Vagina (tissue), 2 donors: Measurements from ENCODE around the gene MYLK4. TPM values are rescaled to one million over a fixed set of nuclear protein-coding genes. Genes with fewer than 3 reads are reported as not detected.
A peak's percentile ranks its signal among the peaks of the same experiment; 100 is the strongest.

Experiments
- DNase-seq, 2 donors: peaks; one replicate each; pipeline ENCODE4 v3.0.0-alpha.2; 2017; ENCODE audit errors: extremely low spot score in 2 of 2
- H3K27ac ChIP-seq: fragments of 200-600 bp; sonication (generic); one replicate; pipeline ENCODE4 v1.5.1; 2019
- H3K27me3 ChIP-seq: fragments of 200-600 bp; sonication (generic); one replicate; pipeline ENCODE4 v1.5.1; 2019
- H3K36me3 ChIP-seq, 2 donors: fragments of 200-600 bp; sonication (generic); one replicate each; pipeline ENCODE4 v1.5.1; 2017 to 2019
- H3K4me1 ChIP-seq: fragments of 200-600 bp; sonication (generic); one replicate; pipeline ENCODE4 v1.5.1; 2019
- H3K4me3 ChIP-seq, 2 donors: fragments of 200-600 bp; sonication (generic); 1 replicate in 1 of 2; 2 replicates in 1 of 2; pipeline ENCODE4 v1.5.1; 2016 to 2019
- H3K9me3 ChIP-seq: fragments of 200-600 bp; sonication (generic); one replicate; pipeline ENCODE4 v1.5.1; 2019
- CTCF ChIP-seq, 3 experiments: fragments of 450-650 bp in 2 of 3; fragments of 200-600 bp in 1 of 3; sonication (generic) in 1 of 3; IDR thresholded peaks; one replicate each; pipeline ENCODE4 v1.5.1; 2017 to 2019; ENCODE audit warnings: antibody characterized with exemption in 3 of 3, mild to moderate bottlenecking in 2 of 3, moderate library complexity in 2 of 3
- POLR2A ChIP-seq, 2 donors: fragments of 450-650 bp; IDR thresholded peaks; one replicate each; pipeline ENCODE4 v1.6.1; 2017; ENCODE audit warnings: antibody characterized with exemption in 2 of 2, mild to moderate bottlenecking in 2 of 2, moderate library complexity in 2 of 2
- POLR2AphosphoS5 ChIP-seq, 2 donors: sonication (generic); formaldehyde crosslinking; IDR thresholded peaks; one replicate each; pipeline ENCODE4 v1.9.0; 2017; ENCODE audit warnings: antibody characterized with exemption in 2 of 2, mild to moderate bottlenecking in 2 of 2, low read depth in 1 of 2; ENCODE audit not compliant: insufficient read depth in 1 of 2
- intact Hi-C: fragments of 100-400 bp; cut with DNase I; formaldehyde crosslinking; loops from one replicate; pipeline ENCODE4 v1.15.1; 2023
- total RNA-seq: library from RNA; depleted of rRNA; stranded (reverse); fragments of >200 nt; gene quantifications from one replicate; pipeline ENCODE4 v1.2.3, GENCODE V29; 2016

The MYLK4 gene
- total RNA-seq, 1 donor from 2014 or later: 0.74 TPM

- peaks cover 0 to 34% of the 10 kb centered on the region in 2 donors for H3K36me3 ChIP-seq
These were observed 31.1 kb upstream of the MYLK4 start for GRCh38 chr6:2781685-2782355.

GRCh38 chr6:2780102-2780737 is 29.5 kb upstream of the MYLK4 start:
- Histone ChIP-seq H3K4me1 (no peaks in the 10 kb centered on the region), H3K36me3 (peaks cover 0 to 28% of the 10 kb centered on the region in 2 donors), H3K27me3 (no peaks in the 10 kb centered on the region), H3K4me3 (no peak overlapping the region), H3K27ac (no peak overlapping the region), H3K9me3 (no peaks in the 10 kb centered on the region)
- intact Hi-C loops: no loop called here
- TF ChIP-seq POLR2AphosphoS5 (IDR thresholded peaks at IDR 0.05; ENCODE audit: insufficient read depth in 1 of 2, low read depth in 1 of 2): no peak
- no peak for TF ChIP-seq CTCF (IDR thresholded peaks at IDR 0.05)
- no peak for TF ChIP-seq POLR2A (IDR thresholded peaks at IDR 0.05)
- no peak for DNase-seq

More at GRCh38 chr6:2781685-2782355, 31.1 kb upstream of the MYLK4 start:
- intact Hi-C loops: no loop called here
- Histone ChIP-seq H3K4me3 (no peak overlapping the region), H3K27ac (no peak overlapping the region), H3K4me1 (no peaks in the 10 kb centered on the region), H3K27me3 (no peaks in the 10 kb centered on the region), H3K9me3 (no peaks in the 10 kb centered on the region)
- TF ChIP-seq POLR2AphosphoS5 (IDR thresholded peaks at IDR 0.05; ENCODE audit: insufficient read depth in 1 of 2, low read depth in 1 of 2) (no peak), POLR2A (IDR thresholded peaks at IDR 0.05) (no peak), CTCF (IDR thresholded peaks at IDR 0.05) (no peak)
- peak in 1 of 2 donors; percentile 18 for DNase-seq

GRCh38 chr6:2777249-2777648 is 26.5 kb upstream of the MYLK4 start:
- TF ChIP-seq CTCF (IDR thresholded peaks at IDR 0.05) (no peak), POLR2A (IDR thresholded peaks at IDR 0.05) (no peak), POLR2AphosphoS5 (IDR thresholded peaks at IDR 0.05; ENCODE audit: insufficient read depth in 1 of 2, low read depth in 1 of 2) (no peak)
- no peak for DNase-seq
- Histone ChIP-seq H3K27ac (no peak overlapping the region), H3K36me3 (peaks cover 0 to 27% of the 10 kb centered on the region in 2 donors), H3K27me3 (no peaks in the 10 kb centered on the region), H3K4me3 (no peak overlapping the region), H3K9me3 (no peaks in the 10 kb centered on the region), H3K4me1 (peaks cover 6% of the 10 kb centered on the region)
- intact Hi-C loops: no loop called here

GRCh38 chr6:2775003-2775402 is 24.3 kb upstream of the MYLK4 start:
- TF ChIP-seq POLR2AphosphoS5 (IDR thresholded peaks at IDR 0.05; ENCODE audit: insufficient read depth in 1 of 2, low read depth in 1 of 2) (no peak), CTCF (IDR thresholded peaks at IDR 0.05) (no peak), POLR2A (IDR thresholded peaks at IDR 0.05) (no peak)
- H3K4me1 ChIP-seq: peaks cover 14% of the 10 kb centered on the region
- no peak overlapping the region for H3K27ac ChIP-seq
- DNase-seq: no peak
- no peaks in the 10 kb centered on the region for H3K27me3 ChIP-seq
- H3K4me3 ChIP-seq: no peak overlapping the region
- peaks cover 0 to 26% of the 10 kb centered on the region in 2 donors for H3K36me3 ChIP-seq
- intact Hi-C loops: no loop called here
- no peaks in the 10 kb centered on the region for H3K9me3 ChIP-seq

GRCh38 chr6:2773449-2773848 is 22.7 kb upstream of the MYLK4 start:
- Histone ChIP-seq H3K4me3 (no peak overlapping the region), H3K9me3 (no peaks in the 10 kb centered on the region), H3K4me1 (peaks cover 28% of the 10 kb centered on the region), H3K27me3 (no peaks in the 10 kb centered on the region), H3K36me3 (peaks cover 0 to 15% of the 10 kb centered on the region in 2 donors), H3K27ac (no peak overlapping the region)
- no peak for DNase-seq
- TF ChIP-seq POLR2AphosphoS5 (IDR thresholded peaks at IDR 0.05; ENCODE audit: insufficient read depth in 1 of 2, low read depth in 1 of 2) (no peak), POLR2A (IDR thresholded peaks at IDR 0.05) (no peak), CTCF (IDR thresholded peaks at IDR 0.05) (no peak)
- intact Hi-C loops: no loop called here
